Stimulated activated CD8-positive, alpha-beta memory T cell treated with anti-CD3 and anti-CD28 coated beads, Interleukin-7, amount 100 ng/mL, for 1 hour (primary cell): ENCODE data around the gene FLOT2.
"Not testable (repeated sequence)": the region's sequence is repeated elsewhere in the genome, so short reads cannot be mapped to it uniquely, and the experiment has no call there.

Experiments
- DNase-seq, 2 donors: peaks; one replicate each; pipeline ENCODE4 v3.0.0-alpha.2; 2020; ENCODE audit warnings: low read depth in 2 of 2

Gene FLOT2

GRCh38 chr17:28896491-28896883 lies 1.0 kb downstream of the FLOT2 start:
- DNase-seq = no peak

- no peak for DNase-seq
These were observed 1.6 kb downstream of the FLOT2 start for GRCh38 chr17:28895794-28896447.

GRCh38 chr17:28893248-28894183 lies 4.0 kb downstream of the FLOT2 start:
- DNase-seq = not testable (repeated sequence)

- no peak for DNase-seq
These were observed 5.5 kb downstream of the FLOT2 start for GRCh38 chr17:28892024-28892423.

GRCh38 chr17:28891201-28891600 lies 6.3 kb downstream of the FLOT2 start:
- no peak for DNase-seq

- DNase-seq = no peak
These were observed 7.5 kb downstream of the FLOT2 start for GRCh38 chr17:28889996-28890395.

GRCh38 chr17:28888832-28889231 lies 8.7 kb downstream of the FLOT2 start:
- no peak for DNase-seq

- no peak for DNase-seq
These were observed 9.6 kb downstream of the FLOT2 start for GRCh38 chr17:28887871-28888471.

GRCh38 chr17:28885951-28886350 lies 11.6 kb downstream of the FLOT2 start:
- DNase-seq = no peak

- DNase-seq = no peak
These were observed 12.2 kb downstream of the FLOT2 start for GRCh38 chr17:28885363-28885762.

GRCh38 chr17:28883967-28884702 lies 13.4 kb downstream of the FLOT2 start:
- DNase-seq = no peak

GRCh38 chr17:28882154-28882895 lies 15.2 kb downstream of the FLOT2 start:
- DNase-seq = no peak

GRCh38 chr17:28881533-28882056 lies 15.9 kb downstream of the FLOT2 start:
- no peak for DNase-seq

- DNase-seq = no peak
These were observed 17.0 kb downstream of the FLOT2 start for GRCh38 chr17:28880572-28880945.

GRCh38 chr17:28879886-28880571 lies 17.5 kb downstream of the FLOT2 start:
- DNase-seq = no peak

- DNase-seq = no peak
These were observed 18.6 kb downstream of the FLOT2 start for GRCh38 chr17:28878981-28879380.

- no peak for DNase-seq
These were observed 19.2 kb downstream of the FLOT2 start for GRCh38 chr17:28878158-28878910.

- DNase-seq = not testable (repeated sequence)
These were observed 20.3 kb downstream of the FLOT2 start for GRCh38 chr17:28877150-28877711.

GRCh38 chr17:28875848-28876550 lies 21.5 kb downstream of the FLOT2 start:
- DNase-seq = no peak
